ENCODE data around the gene FHIP2A. TPM values are rescaled to one million over a fixed set of nuclear protein-coding genes. Genes with fewer than 3 reads are reported as not detected.
A peak's percentile ranks its signal among the peaks of the same experiment; 100 is the strongest.

The FHIP2A gene
- total and polyA plus RNA-seq, 2 donors, result 12.1 to 14.6 TPM

- Histone ChIP-seq H3K4me1 (ENCODE audit: control insufficient read depth in 2 of 2, insufficient read depth in 2 of 2, low read length in 2 of 2) (peaks cover 6 to 16% of the 10 kb centered on the region in 2 donors), H3K36me3 (ENCODE audit: control insufficient read depth in 2 of 2, insufficient read depth in 2 of 2, low read length in 1 of 2) (no peaks in the 10 kb centered on the region), H3K27me3 (ENCODE audit: control insufficient read depth in 2 of 2, insufficient read depth in 1 of 2, low read length in 1 of 2) (no peaks in the 10 kb centered on the region), H3K4me3 (ENCODE audit: low read length in 2 of 2) (no peak overlapping the region), H3K9me3 (ENCODE audit: control insufficient read depth in 2 of 2, insufficient read depth in 1 of 2, low read length in 1 of 2) (no peaks in the 10 kb centered on the region), H3K27ac (ENCODE audit: low read depth in 1 of 2, low read length in 1 of 2) (no peak overlapping the region)
- no peak for DNase-seq (ENCODE audit: low read depth in 6 of 9, low spot score in 9 of 9)
- 96% methylated on average over 3 of the region's 3 CpGs for WGBS
Observed at GRCh38 chr10:114806562-114807391, 14.8 kb upstream of the FHIP2A start.

GRCh38 chr10:114808982-114809381 lies 12.6 kb upstream of the FHIP2A start:
- Histone ChIP-seq H3K9me3 (ENCODE audit: control insufficient read depth in 2 of 2, insufficient read depth in 1 of 2, low read length in 1 of 2) (no peaks in the 10 kb centered on the region), H3K4me1 (ENCODE audit: control insufficient read depth in 2 of 2, insufficient read depth in 2 of 2, low read length in 2 of 2) (peaks cover 2 to 10% of the 10 kb centered on the region in 2 donors), H3K27me3 (ENCODE audit: control insufficient read depth in 2 of 2, insufficient read depth in 1 of 2, low read length in 1 of 2) (no peaks in the 10 kb centered on the region), H3K27ac (ENCODE audit: low read depth in 1 of 2, low read length in 1 of 2) (no peak overlapping the region), H3K36me3 (ENCODE audit: control insufficient read depth in 2 of 2, insufficient read depth in 2 of 2, low read length in 1 of 2) (no peaks in the 10 kb centered on the region), H3K4me3 (ENCODE audit: low read length in 2 of 2) (no peak overlapping the region)
- 96% methylated on average over 2 of the region's 2 CpGs for WGBS
- DNase-seq (ENCODE audit: low read depth in 6 of 9, low spot score in 9 of 9), result no peak

DNA sequence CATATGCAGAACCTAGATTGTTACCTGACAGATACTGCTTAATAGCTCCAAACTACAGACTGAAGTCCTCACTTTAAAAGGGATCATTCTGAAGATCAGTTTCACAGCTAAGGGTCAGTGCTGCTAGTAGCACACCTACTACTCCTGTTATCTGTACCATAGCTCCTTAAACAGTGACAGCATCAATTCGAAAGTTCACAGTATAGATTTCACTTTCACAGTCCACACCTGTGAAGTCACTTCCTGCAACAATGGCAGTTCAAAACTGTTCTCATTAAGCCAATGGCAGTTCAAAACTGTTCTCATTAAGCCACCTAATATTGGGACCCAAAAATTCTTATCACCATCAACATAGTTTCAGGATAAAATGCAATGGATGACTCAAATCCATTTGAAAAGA lies 10.7 kb upstream of the FHIP2A start:
- WGBS, result 56% methylated on average over 1 of the region's 1 CpG

DNA sequence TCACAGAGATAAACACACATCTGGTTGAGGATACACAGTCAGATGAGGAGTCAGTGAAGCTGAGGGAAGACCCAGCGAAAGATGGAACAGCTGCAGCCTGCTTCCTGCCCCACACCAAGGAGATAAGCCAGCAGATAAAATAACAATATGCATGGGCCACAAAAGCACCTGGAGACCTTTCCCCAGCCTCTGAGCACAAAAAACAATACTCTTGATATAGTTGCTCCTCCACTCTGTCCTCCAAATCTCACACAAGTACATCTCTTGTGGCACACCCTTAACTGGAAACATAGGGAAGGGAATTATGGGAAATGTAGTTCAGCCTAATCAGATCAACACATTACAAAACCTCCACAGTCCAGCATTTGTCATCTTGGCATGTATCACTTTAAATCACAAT lies 9.7 kb upstream of the FHIP2A start:
- WGBS, result 15% methylated on average over 1 of the region's 1 CpG
- Histone ChIP-seq H3K4me1 (ENCODE audit: control insufficient read depth in 2 of 2, insufficient read depth in 2 of 2, low read length in 2 of 2) (peaks cover 2 to 10% of the 10 kb centered on the region in 2 donors), H3K36me3 (ENCODE audit: control insufficient read depth in 2 of 2, insufficient read depth in 2 of 2, low read length in 1 of 2) (no peaks in the 10 kb centered on the region), H3K27me3 (ENCODE audit: control insufficient read depth in 2 of 2, insufficient read depth in 1 of 2, low read length in 1 of 2) (no peaks in the 10 kb centered on the region), H3K27ac (ENCODE audit: low read depth in 1 of 2, low read length in 1 of 2) (peak overlapping the region; percentile 1 to 80), H3K4me3 (ENCODE audit: low read length in 2 of 2) (no peak overlapping the region), H3K9me3 (ENCODE audit: control insufficient read depth in 2 of 2, insufficient read depth in 1 of 2, low read length in 1 of 2) (no peaks in the 10 kb centered on the region)
- peak in 5 of 9 donors; percentile 16 to 59 (median 28) for DNase-seq (ENCODE audit: low read depth in 6 of 9, low spot score in 9 of 9)

More for the DNA sequence above, 10.7 kb upstream of the FHIP2A start:
- Histone ChIP-seq H3K4me3 (ENCODE audit: low read length in 2 of 2) (no peak overlapping the region), H3K4me1 (ENCODE audit: control insufficient read depth in 2 of 2, insufficient read depth in 2 of 2, low read length in 2 of 2) (peaks cover 2 to 10% of the 10 kb centered on the region in 2 donors), H3K27ac (ENCODE audit: low read depth in 1 of 2, low read length in 1 of 2) (no peak overlapping the region), H3K9me3 (ENCODE audit: control insufficient read depth in 2 of 2, insufficient read depth in 1 of 2, low read length in 1 of 2) (no peaks in the 10 kb centered on the region), H3K27me3 (ENCODE audit: control insufficient read depth in 2 of 2, insufficient read depth in 1 of 2, low read length in 1 of 2) (no peaks in the 10 kb centered on the region), H3K36me3 (ENCODE audit: control insufficient read depth in 2 of 2, insufficient read depth in 2 of 2, low read length in 1 of 2) (no peaks in the 10 kb centered on the region)
- DNase-seq (ENCODE audit: low read depth in 6 of 9, low spot score in 9 of 9), result peak in 2 of 9 donors; percentile 9 to 37

- no peaks in the 10 kb centered on the region for H3K9me3 ChIP-seq (ENCODE audit: control insufficient read depth in 2 of 2, insufficient read depth in 1 of 2, low read length in 1 of 2)
- H3K4me1 ChIP-seq (ENCODE audit: control insufficient read depth in 2 of 2, insufficient read depth in 2 of 2, low read length in 2 of 2), result peaks cover 2 to 7% of the 10 kb centered on the region in 2 donors
- no peak overlapping the region for H3K27ac ChIP-seq (ENCODE audit: low read depth in 1 of 2, low read length in 1 of 2)
- no peak overlapping the region for H3K4me3 ChIP-seq (ENCODE audit: low read length in 2 of 2)
- no peaks in the 10 kb centered on the region for H3K36me3 ChIP-seq (ENCODE audit: control insufficient read depth in 2 of 2, insufficient read depth in 2 of 2, low read length in 1 of 2)
- H3K27me3 ChIP-seq (ENCODE audit: control insufficient read depth in 2 of 2, insufficient read depth in 1 of 2, low read length in 1 of 2), result no peaks in the 10 kb centered on the region
- no peak for DNase-seq (ENCODE audit: low read depth in 6 of 9, low spot score in 9 of 9)
- 97% methylated on average over 1 of the region's 1 CpG for WGBS
Observed at GRCh38 chr10:114815791-114816190, 5.8 kb upstream of the FHIP2A start.

DNA sequence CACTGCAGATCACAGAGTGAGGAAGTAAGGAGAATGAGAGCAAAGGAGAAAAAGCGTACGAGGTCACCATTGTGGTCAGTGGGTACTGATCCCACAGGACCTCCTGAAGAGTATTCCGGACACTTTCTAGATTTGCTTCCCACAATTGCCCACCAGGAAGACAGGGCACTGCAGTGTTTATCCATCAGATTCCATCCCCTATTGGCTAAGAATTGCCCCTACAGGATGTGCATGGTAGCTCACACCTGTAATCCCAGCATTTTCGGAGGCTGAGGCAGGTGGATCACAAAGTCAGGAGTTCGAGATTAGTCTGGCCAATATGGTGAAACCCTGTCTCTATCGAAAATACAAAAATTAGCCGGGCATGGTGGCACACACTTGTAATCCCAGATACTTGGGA lies 5.3 kb upstream of the FHIP2A start:
- Histone ChIP-seq H3K27ac (ENCODE audit: low read depth in 1 of 2, low read length in 1 of 2) (no peak overlapping the region), H3K9me3 (ENCODE audit: control insufficient read depth in 2 of 2, insufficient read depth in 1 of 2, low read length in 1 of 2) (no peaks in the 10 kb centered on the region), H3K27me3 (ENCODE audit: control insufficient read depth in 2 of 2, insufficient read depth in 1 of 2, low read length in 1 of 2) (no peaks in the 10 kb centered on the region), H3K36me3 (ENCODE audit: control insufficient read depth in 2 of 2, insufficient read depth in 2 of 2, low read length in 1 of 2) (no peaks in the 10 kb centered on the region), H3K4me3 (ENCODE audit: low read length in 2 of 2) (no peak overlapping the region), H3K4me1 (ENCODE audit: control insufficient read depth in 2 of 2, insufficient read depth in 2 of 2, low read length in 2 of 2) (peaks cover 2 to 6% of the 10 kb centered on the region in 2 donors)
- 94% methylated on average over 7 of the region's 7 CpGs for WGBS
- DNase-seq (ENCODE audit: low read depth in 6 of 9, low spot score in 9 of 9), result no peak

- no peak for DNase-seq (ENCODE audit: low read depth in 6 of 9, low spot score in 9 of 9)
- WGBS, result 97% methylated on average over 1 of the region's 1 CpG
- H3K4me3 ChIP-seq (ENCODE audit: low read length in 2 of 2), result no peak overlapping the region
- no peaks in the 10 kb centered on the region for H3K27me3 ChIP-seq (ENCODE audit: control insufficient read depth in 2 of 2, insufficient read depth in 1 of 2, low read length in 1 of 2)
- no peak overlapping the region for H3K27ac ChIP-seq (ENCODE audit: low read depth in 1 of 2, low read length in 1 of 2)
- peaks cover 0 to 5% of the 10 kb centered on the region in 2 donors for H3K4me1 ChIP-seq (ENCODE audit: control insufficient read depth in 2 of 2, insufficient read depth in 2 of 2, low read length in 2 of 2)
- no peaks in the 10 kb centered on the region for H3K36me3 ChIP-seq (ENCODE audit: control insufficient read depth in 2 of 2, insufficient read depth in 2 of 2, low read length in 1 of 2)
- H3K9me3 ChIP-seq (ENCODE audit: control insufficient read depth in 2 of 2, insufficient read depth in 1 of 2, low read length in 1 of 2), result no peaks in the 10 kb centered on the region
Observed at GRCh38 chr10:114819322-114819721, 2.3 kb upstream of the FHIP2A start.

GRCh38 chr10:114821915-114822443 lies 399 bp downstream of the FHIP2A start:
- peak in 7 of 9 donors; percentile 38 to 80 (median 50) for DNase-seq (ENCODE audit: low read depth in 6 of 9, low spot score in 9 of 9)
- peak overlapping the region; percentile 83 to 91 for H3K27ac ChIP-seq (ENCODE audit: low read depth in 1 of 2, low read length in 1 of 2)
- no peaks in the 10 kb centered on the region for H3K36me3 ChIP-seq (ENCODE audit: control insufficient read depth in 2 of 2, insufficient read depth in 2 of 2, low read length in 1 of 2)
- H3K4me3 ChIP-seq (ENCODE audit: low read length in 2 of 2), result peak overlapping the region; percentile 77 to 99
- H3K4me1 ChIP-seq (ENCODE audit: control insufficient read depth in 2 of 2, insufficient read depth in 2 of 2, low read length in 2 of 2), result peaks cover 0 to 5% of the 10 kb centered on the region in 2 donors
- H3K27me3 ChIP-seq (ENCODE audit: control insufficient read depth in 2 of 2, insufficient read depth in 1 of 2, low read length in 1 of 2), result no peaks in the 10 kb centered on the region
- H3K9me3 ChIP-seq (ENCODE audit: control insufficient read depth in 2 of 2, insufficient read depth in 1 of 2, low read length in 1 of 2), result no peaks in the 10 kb centered on the region
- under 1% methylated on average over 60 of the region's 60 CpGs for WGBS

- Histone ChIP-seq H3K27me3 (ENCODE audit: control insufficient read depth in 2 of 2, insufficient read depth in 1 of 2, low read length in 1 of 2) (no peaks in the 10 kb centered on the region), H3K9me3 (ENCODE audit: control insufficient read depth in 2 of 2, insufficient read depth in 1 of 2, low read length in 1 of 2) (no peaks in the 10 kb centered on the region), H3K4me3 (ENCODE audit: low read length in 2 of 2) (peak overlapping the region; percentile 77 to 99), H3K36me3 (ENCODE audit: control insufficient read depth in 2 of 2, insufficient read depth in 2 of 2, low read length in 1 of 2) (no peaks in the 10 kb centered on the region), H3K27ac (ENCODE audit: low read depth in 1 of 2, low read length in 1 of 2) (peak overlapping the region; percentile 75 to 91), H3K4me1 (ENCODE audit: control insufficient read depth in 2 of 2, insufficient read depth in 2 of 2, low read length in 2 of 2) (peaks cover 0 to 5% of the 10 kb centered on the region in 2 donors)
- peak in 7 of 9 donors; percentile 22 to 72 (median 38) for DNase-seq (ENCODE audit: low read depth in 6 of 9, low spot score in 9 of 9)
- WGBS, result 1% methylated on average over 22 of the region's 22 CpGs
Observed at GRCh38 chr10:114822444-114823076, 980 bp downstream of the FHIP2A start.

Data from thymus (tissue), 11 donors.